OCI-LY3 (cell line): ENCODE data around the gene BMPR2.

Experiments
- H2AFZ ChIP-seq: fragments of 200-600, 300-600 bp; shearing (Covaris generic); 2 replicates; pipeline ENCODE4 v1.6.0; 2014; ENCODE audit warnings: antibody characterized with exemption, low read depth, low read length
- H3K27ac ChIP-seq: fragments of 200-600, 300-600 bp; sonication (generic); 2 replicates; pipeline ENCODE4 v1.5.1; 2014; ENCODE audit warnings: mild to moderate bottlenecking, low read length, moderate library complexity, mixed read lengths
- H3K27me3 ChIP-seq: fragments of 200-600, 300-600 bp; sonication (generic); 2 replicates; pipeline ENCODE4 v1.6.1; 2014; ENCODE audit warnings: low read depth, low read length, mixed read lengths
- H3K36me3 ChIP-seq: fragments of 200-600, 300-600 bp; sonication (generic); replicated peaks from 2 replicates; pipeline ENCODE3; 2014; ENCODE audit warnings: low read depth, low read length, mixed read lengths
- H3K4me1 ChIP-seq: fragments of 300-600, 200-600 bp; sonication (generic); 2 replicates; pipeline ENCODE4 v1.6.1; 2014; ENCODE audit warnings: low read length, mixed read lengths
- H3K4me2 ChIP-seq: fragments of 200-600, 300-600 bp; sonication (generic); 2 replicates; pipeline ENCODE4 v1.6.1; 2014; ENCODE audit warnings: low read length, mixed read lengths
- H3K4me3 ChIP-seq: fragments of 300-600, 200-600 bp; sonication (generic); 2 replicates; pipeline ENCODE4 v1.5.1; 2014; ENCODE audit warnings: antibody characterized with exemption, mild to moderate bottlenecking, low read length, moderate library complexity
- H3K79me2 ChIP-seq: fragments of 300-600, 200-600 bp; shearing (Covaris generic); 2 replicates; pipeline ENCODE4 v1.6.1; 2014; ENCODE audit warnings: mild to moderate bottlenecking, low read length, mixed read lengths
- H3K9ac ChIP-seq: fragments of 300-600, 200-600 bp; shearing (Covaris generic); 2 replicates; pipeline ENCODE4 v1.6.0; 2014; ENCODE audit warnings: mild to moderate bottlenecking, low read length, moderate library complexity
- H3K9me3 ChIP-seq: fragments of 200-600, 300-600 bp; shearing (Covaris generic); 2 replicates; pipeline ENCODE4 v1.6.1; 2014; ENCODE audit warnings: low read length, mixed read lengths; ENCODE audit not compliant: insufficient read depth
- H4K20me1 ChIP-seq: fragments of 200-600, 300-600 bp; sonication (generic); 2 replicates; pipeline ENCODE4 v1.6.1; 2016; ENCODE audit warnings: low read length, mixed read lengths; ENCODE audit not compliant: insufficient read depth
- CTCF ChIP-seq: fragments of 200-600, 300-600 bp; sonication (generic); IDR thresholded peaks from 2 replicates; pipeline ENCODE4 v1.5.1; 2014; ENCODE audit warnings: antibody characterized with exemption, low read length, low read depth
- EZH2phosphoT487 ChIP-seq: fragments of 200-600 bp; shearing (Covaris generic); IDR thresholded peaks from 2 replicates; pipeline ENCODE4 v1.6.1; 2018; ENCODE audit warnings: antibody characterized with exemption, mixed run types, low read depth

The BMPR2 gene

GRCh38 chr2:202376460-202377206 lies 506 bp downstream of the BMPR2 start:
- TF ChIP-seq EZH2phosphoT487: no peak
- TF ChIP-seq CTCF: no peak
- Histone ChIP-seq H3K27me3 (no peaks in the 10 kb centered on the region), H2AFZ (peak overlapping the region; percentile 37; the same call in 1 of the 2 replicates), H4K20me1 (no peaks in the 10 kb centered on the region; the same call in 1 of the 2 replicates), H3K4me1 (peaks cover 26% of the 10 kb centered on the region), H3K79me2 (peaks cover 31% of the 10 kb centered on the region), H3K9me3 (no peaks in the 10 kb centered on the region), H3K4me2 (peak overlapping the region; percentile 81), H3K4me3 (peak overlapping the region; percentile 89), H3K9ac (peak overlapping the region; percentile 81), H3K27ac (peak overlapping the region; percentile 61), H3K36me3 (no peaks in the 10 kb centered on the region)

- Histone ChIP-seq H3K4me3 (peak overlapping the region; percentile 89), H3K27me3 (no peaks in the 10 kb centered on the region), H3K4me2 (peak overlapping the region; percentile 81), H3K36me3 (no peaks in the 10 kb centered on the region), H3K79me2 (peaks cover 31% of the 10 kb centered on the region), H3K27ac (peak overlapping the region; percentile 61), H3K9ac (peak overlapping the region; percentile 81), H3K9me3 (no peaks in the 10 kb centered on the region), H4K20me1 (no peaks in the 10 kb centered on the region; the same call in 1 of the 2 replicates), H3K4me1 (peaks cover 26% of the 10 kb centered on the region), H2AFZ (peak overlapping the region; percentile 37; the same call in 1 of the 2 replicates)
- no peak for TF ChIP-seq EZH2phosphoT487
- no peak for TF ChIP-seq CTCF
Observed at GRCh38 chr2:202377207-202377761, 1.2 kb downstream of the BMPR2 start.

GRCh38 chr2:202378001-202378400 lies 1.9 kb downstream of the BMPR2 start:
- no peaks in the 10 kb centered on the region; the same call in 1 of the 2 replicates for H4K20me1 ChIP-seq
- H3K4me1 ChIP-seq: peaks cover 23% of the 10 kb centered on the region
- H3K79me2 ChIP-seq: peaks cover 31% of the 10 kb centered on the region
- peak overlapping the region; percentile 81 for H3K4me2 ChIP-seq
- TF ChIP-seq CTCF (no peak), EZH2phosphoT487 (no peak)
- no peaks in the 10 kb centered on the region for H3K27me3 ChIP-seq
- no peaks in the 10 kb centered on the region for H3K36me3 ChIP-seq
- H3K9me3 ChIP-seq: no peaks in the 10 kb centered on the region
- H3K27ac ChIP-seq: no peak overlapping the region
- H3K4me3 ChIP-seq: peak overlapping the region; percentile 89
- no peak overlapping the region for H2AFZ ChIP-seq
- H3K9ac ChIP-seq: peak overlapping the region; percentile 81

GRCh38 chr2:202378662-202379358 lies 2.7 kb downstream of the BMPR2 start:
- no peak for TF ChIP-seq CTCF
- no peak for TF ChIP-seq EZH2phosphoT487
- peak overlapping the region; percentile 42 for H3K27ac ChIP-seq
- H3K4me2 ChIP-seq: peak overlapping the region; percentile 81
- no peak overlapping the region for H2AFZ ChIP-seq
- H3K36me3 ChIP-seq: no peaks in the 10 kb centered on the region
- H3K79me2 ChIP-seq: peaks cover 31% of the 10 kb centered on the region
- H3K9me3 ChIP-seq: no peaks in the 10 kb centered on the region
- H3K4me1 ChIP-seq: peaks cover 23% of the 10 kb centered on the region
- H4K20me1 ChIP-seq: no peaks in the 10 kb centered on the region; the same call in 1 of the 2 replicates
- no peaks in the 10 kb centered on the region for H3K27me3 ChIP-seq
- H3K4me3 ChIP-seq: peak overlapping the region; percentile 89
- H3K9ac ChIP-seq: peak overlapping the region; percentile 81
